GM21381 (cell line): ENCODE data around the gene ABLIM2.

ENCODE experiments used
- ATAC-seq: cut with Tn5 transposase; IDR thresholded peaks from one replicate; pipeline ENCODE4 v1.9.1; 2021; ENCODE audit warnings: mild to moderate bottlenecking, moderate library complexity; ENCODE audit not compliant: unreplicated experiment

The ABLIM2 gene

DNA sequence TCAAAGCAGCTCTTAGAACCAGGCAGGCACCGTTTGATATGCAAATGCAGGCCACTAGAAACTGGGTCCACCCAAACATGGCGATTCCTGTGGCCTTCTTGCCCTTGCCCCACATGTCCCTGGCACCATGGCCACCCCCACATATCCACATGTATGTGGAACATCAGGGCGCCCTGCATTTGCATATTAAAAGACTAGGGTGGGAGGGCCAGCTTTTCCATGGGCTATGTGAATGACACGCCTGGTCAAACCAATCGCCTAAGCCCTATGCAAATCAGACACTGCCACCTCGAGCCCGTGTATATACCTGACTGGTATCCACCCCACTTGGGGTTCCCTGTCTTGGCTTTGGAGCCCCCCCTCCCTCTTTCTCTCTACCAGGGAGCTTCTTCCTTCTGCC, 107.0 kb downstream of the ABLIM2 start:
- ATAC-seq, result no peak

DNA sequence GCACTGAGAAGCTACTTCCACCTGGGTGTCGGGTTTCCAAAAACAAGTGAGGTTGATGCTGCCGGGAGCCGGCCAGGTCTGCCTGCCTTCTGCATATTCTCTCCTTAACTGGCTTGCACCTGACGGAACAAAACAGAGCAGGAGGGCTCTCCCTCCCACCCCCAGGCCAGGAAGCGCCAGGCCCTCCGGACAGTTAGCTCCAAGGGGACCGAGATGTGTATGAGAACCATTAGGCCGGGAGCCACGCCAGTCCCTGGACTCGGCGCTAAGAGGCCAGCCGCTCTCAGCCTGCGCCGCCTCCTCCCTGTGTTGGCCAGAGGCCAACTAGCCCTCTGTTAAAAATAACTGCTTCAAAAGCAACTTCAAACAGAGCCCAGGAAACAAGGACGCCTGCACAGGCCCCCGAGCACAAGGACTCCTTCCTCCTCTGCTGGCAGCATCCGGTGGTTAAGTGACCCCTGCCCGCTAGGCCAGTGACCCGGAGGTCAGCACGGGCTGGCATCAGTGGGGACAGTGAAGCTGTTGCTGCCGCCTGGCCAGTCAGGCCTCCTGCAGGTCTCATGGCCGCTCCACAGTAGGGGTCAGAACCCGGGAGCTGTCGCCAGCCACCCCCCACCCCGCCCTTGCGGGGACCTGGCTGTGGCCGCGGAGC, 107.9 kb downstream of the ABLIM2 start:
- no peak for ATAC-seq

DNA sequence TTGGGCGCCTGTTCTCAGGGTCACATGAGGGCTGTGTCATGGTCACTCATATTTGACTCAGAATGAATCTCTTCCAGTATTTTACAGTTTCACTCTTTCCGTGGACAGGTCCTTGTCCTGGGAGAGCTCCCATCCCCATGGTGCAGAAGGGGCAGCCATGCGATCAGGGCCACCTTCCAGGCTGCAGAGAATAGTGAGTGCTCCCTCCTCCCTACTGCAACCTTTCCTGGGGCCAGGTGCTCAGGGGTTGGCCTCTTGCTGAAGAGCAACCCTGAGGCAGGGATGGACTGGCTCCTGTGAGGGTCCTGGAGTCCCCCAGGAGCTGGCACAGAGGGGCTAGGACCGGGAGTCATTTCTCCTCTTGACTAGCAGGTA, 108.4 kb downstream of the ABLIM2 start:
- ATAC-seq, result no peak

GRCh38 chr4:8048856-8049676, 109.5 kb downstream of the ABLIM2 start:
- no peak for ATAC-seq

DNA sequence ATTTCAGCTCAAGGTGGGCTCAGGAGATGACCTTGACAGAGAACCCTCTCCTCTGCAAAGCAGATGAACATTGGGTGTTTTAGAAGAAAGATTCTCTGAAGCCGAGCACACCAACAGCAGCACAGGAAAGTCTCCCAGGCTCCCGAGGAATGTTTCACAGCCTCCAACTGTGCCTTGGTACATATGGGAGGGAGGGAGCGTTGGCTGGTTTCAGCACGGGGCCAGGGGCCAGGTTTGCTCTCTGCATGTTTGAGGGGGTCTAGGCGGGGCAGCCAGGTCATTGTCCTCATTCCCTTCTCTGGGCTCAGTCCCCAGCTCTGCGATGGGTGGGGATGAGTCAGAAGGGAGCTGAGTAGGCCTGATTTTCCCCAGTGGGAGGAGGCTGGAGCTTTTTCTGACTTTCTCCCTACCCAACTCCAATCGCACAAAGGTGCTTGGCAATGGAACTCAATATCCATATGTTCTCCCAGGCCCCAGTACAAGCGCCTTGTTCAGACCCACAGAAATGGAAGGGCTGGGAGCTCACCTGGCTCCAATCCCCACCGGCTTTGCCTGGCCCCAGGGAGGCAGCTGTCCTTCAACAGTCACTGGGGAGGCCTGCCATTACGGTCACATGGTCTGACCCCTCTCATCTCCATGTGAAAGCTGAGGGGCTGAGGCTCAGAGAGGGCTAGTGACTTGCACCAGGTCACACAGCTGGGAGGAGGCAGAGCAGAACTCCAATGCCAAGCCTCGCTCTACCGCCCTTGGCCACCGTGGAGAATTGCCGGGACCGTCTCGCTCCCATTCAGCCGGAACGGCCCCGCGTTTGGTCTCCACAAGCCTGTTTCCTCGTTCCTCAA, 110.6 kb downstream of the ABLIM2 start:
- no peak for ATAC-seq

GRCh38 chr4:8046925-8047541, 111.6 kb downstream of the ABLIM2 start:
- ATAC-seq, result no peak

DNA sequence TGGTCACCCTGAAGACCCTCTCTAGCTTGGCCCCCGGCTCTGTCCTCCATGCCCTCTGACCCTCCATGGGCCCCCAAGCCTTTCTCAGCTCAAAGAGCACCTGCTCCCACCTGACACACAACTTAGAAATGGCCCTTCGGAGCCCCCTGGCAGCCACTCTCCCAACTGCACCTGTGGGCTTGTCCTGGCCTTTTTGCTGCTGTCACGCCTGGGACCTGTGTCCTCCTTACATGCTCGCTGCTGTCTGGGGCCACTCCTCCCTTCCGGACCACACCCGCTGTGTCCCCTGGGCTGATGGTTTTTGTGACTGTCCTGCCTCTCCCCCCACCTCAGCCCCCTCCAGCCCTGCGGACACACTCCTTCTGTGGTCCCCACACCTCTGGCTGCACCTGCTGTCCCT, 112.7 kb downstream of the ABLIM2 start:
- no peak for ATAC-seq

GRCh38 chr4:8044699-8045098, 113.9 kb downstream of the ABLIM2 start:
- no peak for ATAC-seq

- ATAC-seq, result no peak
These were observed 114.4 kb downstream of the ABLIM2 start for GRCh38 chr4:8044244-8044643.

- no peak for ATAC-seq
These were observed 115.0 kb downstream of the ABLIM2 start for GRCh38 chr4:8043596-8043995.

DNA sequence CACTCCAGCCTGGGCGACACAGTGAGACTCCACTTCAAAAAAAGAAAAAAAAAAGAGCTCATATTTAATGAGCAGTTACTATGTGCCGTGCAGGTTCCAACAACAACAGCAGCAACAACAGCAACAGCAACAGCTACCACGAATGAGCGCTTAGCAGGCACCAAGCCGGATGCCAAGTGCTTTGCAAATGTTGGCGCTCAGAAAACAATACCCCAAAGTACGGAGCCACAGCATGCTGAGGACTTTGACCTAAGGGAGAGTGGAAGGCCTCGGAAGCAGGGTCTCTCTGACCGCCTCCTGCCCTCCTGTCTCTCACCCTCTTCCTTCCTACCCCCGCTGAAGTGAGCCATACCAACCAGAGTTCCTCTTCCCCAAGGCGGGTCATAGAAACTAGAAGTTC, 116.7 kb downstream of the ABLIM2 start:
- no peak for ATAC-seq

DNA sequence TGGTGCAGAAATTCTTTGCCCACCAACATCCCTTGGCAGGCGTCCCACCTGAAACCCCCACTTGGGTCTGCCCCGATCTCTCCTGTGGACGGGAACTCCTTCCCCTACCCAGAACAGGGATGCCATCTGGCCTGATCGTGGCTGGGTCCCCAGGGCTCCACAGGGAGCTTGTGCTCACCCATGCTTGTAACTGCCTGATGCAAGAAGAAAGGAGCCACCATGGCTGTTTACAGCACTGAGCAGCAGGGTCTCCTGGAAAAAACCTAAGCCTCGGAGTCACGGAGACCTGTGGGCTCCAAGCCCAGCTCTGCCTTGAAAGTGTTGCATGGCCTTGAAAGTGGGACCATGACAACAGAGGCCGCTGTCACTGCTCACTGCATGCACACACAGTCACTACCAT, 117.4 kb downstream of the ABLIM2 start:
- ATAC-seq, result no peak

GRCh38 chr4:8040607-8041006, 118.0 kb downstream of the ABLIM2 start:
- no peak for ATAC-seq

DNA sequence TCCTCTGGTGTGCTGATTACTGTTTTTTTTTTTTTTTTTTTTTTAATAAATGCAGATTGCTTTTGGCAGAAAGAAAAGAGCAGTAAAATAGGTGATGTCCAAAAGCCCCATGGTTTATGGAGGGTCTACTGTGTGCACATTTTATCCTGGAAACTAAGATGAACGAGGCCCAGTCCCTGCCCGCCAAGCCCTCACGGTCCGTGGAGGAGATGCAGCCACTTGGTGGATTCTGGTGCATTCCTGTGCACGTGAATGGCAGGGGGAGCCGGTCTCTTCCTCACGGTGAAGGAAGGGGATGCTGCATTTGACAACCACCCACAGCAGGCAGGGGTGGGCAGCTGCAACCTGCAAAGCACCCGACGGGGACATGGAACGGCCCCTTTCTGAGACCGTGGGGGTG, 118.8 kb downstream of the ABLIM2 start:
- ATAC-seq, result no peak

GRCh38 chr4:8039290-8039689, 119.3 kb downstream of the ABLIM2 start:
- no peak for ATAC-seq

GRCh38 chr4:8038719-8039251, 119.8 kb downstream of the ABLIM2 start:
- no peak for ATAC-seq

DNA sequence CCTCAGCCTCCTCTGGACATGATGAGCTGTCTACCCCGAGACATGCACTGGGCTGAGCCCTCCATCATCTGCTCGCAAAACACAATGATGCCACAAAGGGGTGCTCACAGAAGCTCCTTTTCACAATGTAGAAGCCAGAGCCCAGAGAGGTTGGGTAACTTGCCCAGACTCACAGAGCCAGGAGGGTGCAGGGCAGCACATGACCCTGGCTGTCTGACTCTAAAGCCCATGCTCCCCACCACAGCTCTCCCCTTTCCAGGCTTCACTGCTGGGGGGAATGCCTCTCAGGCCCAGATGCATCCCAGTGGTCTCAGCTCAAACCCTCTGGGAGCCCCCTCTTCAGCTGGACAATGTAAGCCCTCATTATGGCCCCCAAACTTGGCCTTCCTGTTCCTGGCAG, 120.5 kb downstream of the ABLIM2 start:
- ATAC-seq, result no peak

DNA sequence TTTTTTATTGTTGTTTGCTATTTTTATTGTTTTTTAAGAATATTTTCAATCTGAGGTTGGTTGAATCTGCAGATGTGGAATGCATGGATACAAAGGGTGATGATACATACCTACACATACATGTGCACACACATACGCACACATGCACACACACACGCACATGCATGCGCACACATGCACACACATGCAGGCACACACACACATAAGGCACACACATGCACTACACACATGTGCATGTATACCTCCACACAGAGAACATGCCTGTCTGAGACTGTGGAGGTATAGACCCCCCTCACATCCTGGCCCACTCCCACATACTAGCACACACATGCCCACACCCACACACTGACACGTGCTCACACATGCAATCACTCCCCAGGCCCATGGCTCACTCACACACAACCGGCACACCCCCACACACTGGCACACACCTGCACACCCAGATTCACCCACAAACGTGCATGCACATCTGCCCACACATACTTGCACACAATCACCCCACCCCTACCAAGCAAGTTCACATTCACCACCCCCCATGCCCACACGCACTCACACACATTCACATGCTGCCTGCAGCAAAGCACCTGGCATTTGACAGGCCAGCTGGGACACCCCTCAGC, 121.4 kb downstream of the ABLIM2 start:
- ATAC-seq, result no peak

DNA sequence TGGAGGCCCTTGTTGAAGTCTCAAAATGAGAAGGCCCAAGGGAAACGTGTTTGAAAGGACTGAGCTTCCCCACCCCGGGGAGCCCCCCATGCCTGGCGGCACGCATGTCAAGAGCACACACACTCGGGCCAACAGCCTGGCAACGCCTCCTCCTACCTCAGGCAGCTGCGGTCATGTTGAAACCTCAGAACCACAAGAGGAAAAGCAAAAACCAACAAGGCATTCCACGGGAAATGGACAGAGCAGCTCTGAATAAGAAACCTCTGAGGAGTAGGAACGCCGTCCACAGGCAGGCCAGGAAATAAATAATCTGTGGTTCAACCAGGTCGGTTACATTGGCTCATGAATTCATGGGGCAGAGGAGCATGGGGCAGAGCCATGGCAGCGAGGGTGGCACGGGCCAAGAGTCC, 123.2 kb downstream of the ABLIM2 start:
- ATAC-seq, result no peak

- ATAC-seq, result no peak
These were observed 124.6 kb downstream of the ABLIM2 start for GRCh38 chr4:8033829-8034528.
